Caki2 (cell line): ENCODE results near the gene STX18. TPM values are rescaled to one million over a fixed set of nuclear protein-coding genes. Genes with fewer than 3 reads are reported as not detected.

Experiments
- DNase-seq: peaks from one replicate; pipeline ENCODE4 v3.0.0-alpha.2; 2015; ENCODE audit warnings: low read depth
- in situ Hi-C: cut with HindIII; loops from 2 replicates; pipeline ENCODE4 v1.10.0; 2016; ENCODE audit warnings: low sequenced_read_pairs, low pct_unique_long_range_greater_than_20kb, mixed read lengths
- total RNA-seq: library from RNA; depleted of rRNA; stranded (reverse); fragments of >200 nt; shearing (Covaris generic); gene quantifications from 2 replicates; pipeline ENCODE4 v1.2.3, GENCODE V29; 2014; ENCODE audit warnings: low replicate concordance

The STX18 gene
- total RNA-seq, 1 experiment from 2014 or later, result 25.2 TPM

- in situ Hi-C loops, result no loop called here
- no peak for DNase-seq
Measured at GRCh38 chr4:4405358-4405962, 136.4 kb downstream of the STX18 start.

DNA sequence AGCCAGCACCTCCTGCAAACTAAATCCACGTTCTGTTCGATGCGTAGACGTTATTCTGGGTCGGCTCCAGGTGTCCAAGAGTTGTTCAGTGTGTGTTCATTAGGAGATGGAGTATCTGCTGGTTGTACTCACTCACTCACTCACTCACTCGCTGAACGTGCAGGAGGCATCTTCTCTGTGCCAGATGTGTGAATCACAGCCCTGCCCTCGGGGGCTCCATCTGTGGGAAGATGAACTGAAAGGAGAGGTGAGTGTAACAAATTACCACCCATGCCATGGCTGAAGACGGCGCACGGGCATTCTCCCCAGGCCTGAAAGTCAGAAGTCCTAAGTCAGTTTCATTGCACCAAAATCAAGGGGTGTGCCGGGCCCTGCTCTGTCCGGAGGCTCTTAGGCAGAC is 138.9 kb downstream of the STX18 start:
- no peak for DNase-seq
- in situ Hi-C loops, result no loop called here

- in situ Hi-C loops, result no loop called here
Measured at GRCh38 chr4:4401036-4401435, 140.8 kb downstream of the STX18 start.

DNA sequence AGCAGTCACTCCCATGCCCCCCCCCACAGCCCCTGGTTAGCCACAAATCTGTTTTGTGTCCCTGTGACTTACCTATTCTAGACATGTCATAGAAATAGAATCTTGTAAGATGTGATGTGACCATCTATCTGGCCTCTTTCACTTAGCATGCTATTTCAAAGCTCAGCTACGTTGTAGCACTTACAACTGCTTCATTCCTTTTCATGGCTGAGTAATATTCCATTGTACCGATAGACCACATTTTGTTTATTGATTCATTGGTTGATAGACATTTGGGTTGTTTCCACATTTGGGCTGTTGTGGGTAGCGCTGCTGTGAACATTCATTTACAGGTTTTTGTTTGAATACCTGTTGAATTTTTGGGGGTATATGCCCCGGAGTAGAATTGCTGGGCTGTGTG is 143.4 kb downstream of the STX18 start:
- in situ Hi-C loops, result no loop called here
- DNase-seq, result no peak

More at GRCh38 chr4:4401036-4401435, 140.8 kb downstream of the STX18 start:
- no peak for DNase-seq

GRCh38 chr4:4397441-4397819 is 144.4 kb downstream of the STX18 start:
- DNase-seq, result no peak
- in situ Hi-C loops, result no loop called here

GRCh38 chr4:4396628-4397440 is 145.0 kb downstream of the STX18 start:
- in situ Hi-C loops, result no loop called here
- DNase-seq, result no peak

GRCh38 chr4:4395849-4396627 is 145.8 kb downstream of the STX18 start:
- in situ Hi-C loops, result no loop called here
- DNase-seq, result no peak

DNA sequence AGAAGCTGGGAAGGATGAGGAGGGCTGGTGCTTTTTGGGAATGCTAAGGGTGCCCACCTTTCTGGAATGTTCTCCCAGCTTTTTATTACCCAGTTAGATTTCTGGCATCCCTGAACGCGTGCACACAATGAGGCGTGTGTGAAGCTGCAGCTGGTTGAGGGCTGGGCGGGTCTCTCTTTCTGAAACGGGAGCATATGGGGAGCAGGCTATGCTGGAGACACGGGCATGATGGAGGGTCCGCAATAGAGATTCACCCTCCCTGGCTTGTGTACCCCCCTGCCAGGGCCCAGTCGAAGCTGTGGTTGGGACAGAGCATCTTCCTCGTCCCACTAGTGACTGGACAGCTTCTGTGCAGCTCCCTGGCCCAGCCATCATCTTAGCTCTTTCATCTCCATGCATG is 146.5 kb downstream of the STX18 start:
- DNase-seq, result no peak
- in situ Hi-C loops, result no loop called here

DNA sequence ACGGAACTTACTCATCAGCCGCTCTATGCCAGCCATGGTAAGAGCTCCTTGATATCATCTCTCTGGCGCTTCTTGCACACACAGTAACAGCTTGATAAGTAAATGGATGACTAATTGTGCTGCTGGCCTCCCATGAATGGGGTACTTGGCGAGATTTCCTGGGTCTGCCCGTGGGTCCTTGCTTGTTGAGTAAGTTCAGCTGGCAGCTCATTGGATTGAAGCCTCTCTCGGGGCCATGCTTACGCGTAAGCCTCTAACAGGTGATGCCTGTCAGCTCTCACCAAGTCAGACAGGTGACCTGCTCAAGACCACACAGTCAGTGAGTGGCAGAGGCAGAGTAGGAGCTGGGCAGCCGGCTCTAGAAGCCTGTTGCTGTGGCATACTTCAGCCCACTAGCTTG is 147.2 kb downstream of the STX18 start:
- DNase-seq, result no peak
- in situ Hi-C loops, result no loop called here

- no peak for DNase-seq
- in situ Hi-C loops, result no loop called here
Measured at GRCh38 chr4:4392501-4393183, 149.2 kb downstream of the STX18 start.

DNA sequence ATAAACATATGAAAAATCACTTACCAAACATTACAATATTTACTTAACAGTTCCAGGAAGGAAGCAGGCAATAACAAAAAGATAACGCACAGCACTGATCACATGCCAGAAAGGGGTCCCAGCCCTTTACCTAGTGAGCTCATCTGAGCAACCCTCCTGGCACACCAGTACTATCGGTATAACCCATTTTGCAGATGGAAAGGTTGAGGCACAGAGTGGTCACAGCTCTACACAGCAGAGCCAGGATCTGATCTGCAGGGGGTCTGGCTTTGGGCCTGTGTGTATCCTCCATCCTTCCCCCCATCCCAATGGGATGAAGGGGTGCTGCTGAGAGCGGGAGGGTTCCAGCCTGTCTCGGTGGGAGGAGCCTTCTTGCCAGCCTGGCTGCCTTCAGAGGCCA is 150.0 kb downstream of the STX18 start:
- in situ Hi-C loops, result no loop called here
- no peak for DNase-seq

DNA sequence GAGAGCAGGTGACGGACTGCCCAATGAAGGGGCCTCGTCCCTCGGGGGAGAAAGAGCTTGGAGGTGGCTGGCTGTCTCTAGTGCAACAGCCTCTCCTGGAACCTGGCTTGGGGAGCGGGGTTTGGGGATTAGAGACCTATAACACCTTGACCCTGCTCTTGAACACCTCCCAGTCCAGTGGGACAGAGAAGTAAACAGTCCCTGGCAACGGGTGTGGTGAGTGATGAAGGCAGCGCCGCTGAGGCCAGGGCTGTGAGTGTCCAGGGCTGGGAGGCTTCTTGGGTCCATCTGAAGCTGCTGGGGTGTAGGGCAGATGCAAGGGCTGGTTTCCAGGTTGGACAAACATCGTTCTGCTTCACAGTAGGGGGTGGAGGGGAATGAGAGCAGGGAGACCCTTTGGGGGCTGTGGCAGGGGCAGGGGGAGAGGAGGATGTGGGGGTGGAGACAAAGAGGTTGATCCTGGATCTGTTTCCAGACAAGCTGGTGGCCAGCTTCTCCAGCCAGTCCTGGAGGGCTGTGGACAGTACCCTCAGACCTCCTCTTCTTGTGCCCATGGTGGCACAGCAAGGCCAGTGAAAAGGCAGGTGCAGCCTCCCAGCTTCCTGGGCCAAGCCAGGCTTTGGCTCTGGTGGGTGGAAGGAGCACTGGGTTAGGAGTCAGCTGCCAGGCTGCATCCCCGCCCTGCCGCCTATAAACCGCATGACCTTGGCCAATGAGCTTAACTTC is 151.2 kb downstream of the STX18 start:
- DNase-seq, result no peak
- in situ Hi-C loops, result no loop called here

GRCh38 chr4:4390046-4390445 is 151.8 kb downstream of the STX18 start:
- no peak for DNase-seq
- in situ Hi-C loops, result no loop called here

DNA sequence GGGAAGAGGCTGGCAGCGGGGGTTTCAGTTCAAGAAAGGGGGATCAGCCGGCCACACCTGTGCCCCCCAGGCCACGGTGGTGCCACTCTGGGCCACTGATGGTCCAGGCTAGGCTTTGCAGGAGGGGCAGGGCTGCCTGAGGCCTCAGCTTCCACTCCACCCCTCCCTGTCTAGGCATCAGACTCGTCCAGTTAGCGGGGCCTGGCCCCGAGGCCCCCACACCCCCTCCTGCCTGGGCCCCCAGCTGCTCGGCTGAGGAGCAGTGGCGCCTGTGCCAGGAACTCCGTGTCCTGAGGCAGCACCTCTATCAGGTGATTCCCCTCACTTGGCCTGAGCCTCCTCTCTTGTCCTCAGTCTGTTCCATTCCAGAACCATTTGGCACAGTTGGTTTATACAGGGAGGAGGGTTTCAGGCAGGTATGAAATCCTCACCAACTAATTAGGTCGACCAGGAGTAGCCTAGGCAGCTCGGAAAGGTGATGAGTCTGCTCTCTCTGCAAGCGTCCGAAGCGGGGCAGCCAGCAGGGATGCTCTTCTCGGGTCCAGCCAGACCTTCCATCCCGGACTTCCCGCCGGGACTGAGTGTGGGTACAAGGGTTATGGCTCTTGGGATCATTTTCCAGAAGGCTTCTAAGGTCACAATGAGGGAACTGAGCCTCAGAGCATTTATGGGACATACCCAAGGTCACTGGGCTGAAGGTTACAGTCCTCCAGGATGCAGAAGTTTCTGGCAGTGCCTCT is 152.8 kb downstream of the STX18 start:
- in situ Hi-C loops, result no loop called here
- DNase-seq, result no peak

DNA sequence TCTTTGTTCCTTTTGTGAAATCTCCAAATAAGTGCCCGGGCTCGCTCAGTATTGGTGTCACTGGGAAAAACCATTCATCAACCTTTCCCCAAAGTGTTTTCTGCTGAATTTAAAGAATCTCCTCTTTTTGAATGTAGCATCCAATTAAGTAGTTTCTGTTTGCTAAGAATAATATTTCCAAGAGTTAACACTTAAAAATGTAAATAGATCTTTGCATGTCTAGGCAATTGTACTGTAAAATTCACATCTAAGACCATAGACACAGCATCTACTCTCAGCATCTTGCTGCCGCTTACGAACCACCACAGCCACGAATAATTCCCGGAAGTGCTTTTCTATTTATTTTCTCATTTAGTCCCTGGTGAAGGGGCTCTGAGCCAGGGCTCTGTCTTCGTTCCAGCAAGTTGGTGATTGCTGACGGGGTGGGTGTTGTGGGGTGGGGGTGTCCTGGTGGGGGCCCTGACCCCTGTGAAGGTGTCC is 153.5 kb downstream of the STX18 start:
- in situ Hi-C loops, result no loop called here
- no peak for DNase-seq

DNA sequence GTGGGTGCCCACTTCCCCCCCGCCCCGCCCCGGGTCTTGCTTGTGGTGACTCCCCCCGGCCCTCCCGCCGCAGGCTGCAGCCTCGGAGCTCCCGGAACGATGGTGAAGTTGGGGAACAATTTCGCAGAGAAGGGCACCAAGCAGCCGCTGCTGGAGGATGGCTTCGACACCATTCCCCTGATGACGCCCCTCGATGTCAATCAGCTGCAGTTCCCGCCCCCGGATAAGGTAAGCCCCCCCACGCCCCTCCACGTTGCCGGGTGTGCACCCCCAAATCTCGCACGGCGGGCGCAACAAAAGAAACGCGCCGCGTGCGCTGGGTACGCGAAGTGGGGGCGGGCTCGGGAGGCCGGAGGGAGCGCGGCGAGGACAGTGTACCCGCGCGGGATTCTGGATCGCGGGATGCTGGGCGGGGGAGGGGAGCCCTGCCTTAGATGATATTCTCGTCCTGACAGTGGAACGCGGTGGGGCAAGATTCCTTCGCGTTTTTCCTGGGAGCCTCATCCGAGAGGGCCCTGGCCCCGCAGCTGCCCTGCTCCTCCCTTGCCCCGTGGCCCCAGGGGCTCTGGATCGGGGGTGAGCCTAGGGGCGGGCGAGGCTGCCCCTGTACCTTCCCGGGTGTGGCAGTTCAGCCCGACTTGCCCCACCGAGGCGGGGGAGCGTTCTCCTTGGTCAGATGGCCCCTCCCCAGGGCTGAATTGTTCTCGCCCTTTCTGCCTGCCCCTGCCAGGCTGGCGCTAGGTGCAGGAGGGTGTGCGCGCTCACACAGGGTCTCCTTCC is 154.1 kb downstream of the STX18 start:
- no peak for DNase-seq
- in situ Hi-C loops, result no loop called here
